ENCODE results near the gene MACROD2. TPM values are rescaled to one million over a fixed set of nuclear protein-coding genes. Genes with fewer than 3 reads are reported as not detected.
"Not testable (repeated sequence)": the region's sequence is repeated elsewhere in the genome, so short reads cannot be mapped to it uniquely, and the experiment has no call there.

The MACROD2 gene
- total RNA-seq, 6 experiments from 2014 or later, result 0.05 to 0.57 (median 0.11) TPM; not detected in 1

GRCh38 chr20:13984211-13984610 is 11.1 kb upstream of the MACROD2 start:
- Mint-ChIP-seq H3K4me1 (ENCODE audit: low read depth) (no peaks in the 10 kb centered on the region), H3K27ac (no peak overlapping the region), H3K36me3 (ENCODE audit: low read depth) (no peaks in the 10 kb centered on the region), H3K4me3 (no peak overlapping the region), H3K27me3 (ENCODE audit: insufficient read depth) (no peaks in the 10 kb centered on the region), H3K9me3 (peaks cover 12% of the 10 kb centered on the region)
- no peak for DNase-seq
- no peak for TF ChIP-seq CTCF (IDR thresholded peaks at IDR 0.05)

- no peaks in the 10 kb centered on the region; the same call in 1 of the 2 replicates for H3K27me3 Mint-ChIP-seq (ENCODE audit: insufficient read depth)
- peaks cover 4% of the 10 kb centered on the region; the same call in 1 of the 2 replicates for H3K36me3 Mint-ChIP-seq (ENCODE audit: low read depth)
- H3K4me3 Mint-ChIP-seq, result no peak within 1 kb of the TSS
- TF ChIP-seq CTCF (IDR thresholded peaks at IDR 0.05), result no peak
- peaks cover 32% of the 10 kb centered on the region for H3K9me3 Mint-ChIP-seq
- no peak for DNase-seq
- H3K27ac Mint-ChIP-seq, result no peak within 1 kb of the TSS
- no peaks in the 10 kb centered on the region for H3K4me1 Mint-ChIP-seq (ENCODE audit: low read depth)
Measured at GRCh38 chr20:13990465-13990864, 4.9 kb upstream of the MACROD2 start, which contains the start of gene SEL1L2. Gene SEL1L2, minus strand, starts transcription at chr20:13990614. Its CDS starts 80 bp downstream, at chr20:13990534.

GRCh38 chr20:13991311-13991710 is 4.0 kb upstream of the MACROD2 start:
- peaks cover 2% of the 10 kb centered on the region; the same call in 1 of the 2 replicates for H3K4me1 Mint-ChIP-seq (ENCODE audit: low read depth)
- H3K27ac Mint-ChIP-seq, result no peak overlapping the region
- H3K27me3 Mint-ChIP-seq (ENCODE audit: insufficient read depth), result no peaks in the 10 kb centered on the region; the same call in 1 of the 2 replicates
- DNase-seq, result no peak
- TF ChIP-seq CTCF (IDR thresholded peaks at IDR 0.05), result no peak
- no peak overlapping the region for H3K4me3 Mint-ChIP-seq
- peaks cover 6% of the 10 kb centered on the region; the same call in 1 of the 2 replicates for H3K36me3 Mint-ChIP-seq (ENCODE audit: low read depth)
- peaks cover 32% of the 10 kb centered on the region for H3K9me3 Mint-ChIP-seq

GRCh38 chr20:13991955-13992354 is 3.4 kb upstream of the MACROD2 start:
- not testable (repeated sequence) for H3K27ac Mint-ChIP-seq

GRCh38 chr20:13995841-13996240 is 525 bp downstream of the MACROD2 start:
- H3K36me3 Mint-ChIP-seq (ENCODE audit: low read depth), result peaks cover 7% of the 10 kb centered on the region; the same call in 1 of the 2 replicates
- DNase-seq, result no peak
- no peak for TF ChIP-seq CTCF (IDR thresholded peaks at IDR 0.05)
- peak overlapping the region; percentile 87; the same call in 1 of the 2 replicates for H3K4me3 Mint-ChIP-seq
- peaks cover 5% of the 10 kb centered on the region; the same call in 1 of the 2 replicates for H3K4me1 Mint-ChIP-seq (ENCODE audit: low read depth)
- H3K27ac Mint-ChIP-seq, result no peak overlapping the region
- H3K9me3 Mint-ChIP-seq, result peaks cover 32% of the 10 kb centered on the region
- H3K27me3 Mint-ChIP-seq (ENCODE audit: insufficient read depth), result no peaks in the 10 kb centered on the region

More at GRCh38 chr20:13991955-13992354, 3.4 kb upstream of the MACROD2 start:
- H3K9me3 Mint-ChIP-seq, result peaks cover 32% of the 10 kb centered on the region
- DNase-seq; H3K27me3 Mint-ChIP-seq (ENCODE audit: insufficient read depth); H3K36me3 Mint-ChIP-seq (ENCODE audit: low read depth); H3K4me3 Mint-ChIP-seq; H3K4me1 Mint-ChIP-seq (ENCODE audit: low read depth): not testable (repeated sequence)

GRCh38 chr20:13996265-13996664 is 949 bp downstream of the MACROD2 start:
- DNase-seq, result no peak
- H3K36me3 Mint-ChIP-seq (ENCODE audit: low read depth), result peaks cover 7% of the 10 kb centered on the region; the same call in 1 of the 2 replicates
- TF ChIP-seq CTCF (IDR thresholded peaks at IDR 0.05), result no peak
- H3K4me3 Mint-ChIP-seq, result peak overlapping the region; percentile 87
- no peak overlapping the region for H3K27ac Mint-ChIP-seq
- H3K9me3 Mint-ChIP-seq, result peaks cover 31% of the 10 kb centered on the region
- H3K27me3 Mint-ChIP-seq (ENCODE audit: insufficient read depth), result no peaks in the 10 kb centered on the region
- H3K4me1 Mint-ChIP-seq (ENCODE audit: low read depth), result peaks cover 5% of the 10 kb centered on the region; the same call in 1 of the 2 replicates
